ENCODE measurements around the gene KLHL25.

The KLHL25 gene

DNA sequence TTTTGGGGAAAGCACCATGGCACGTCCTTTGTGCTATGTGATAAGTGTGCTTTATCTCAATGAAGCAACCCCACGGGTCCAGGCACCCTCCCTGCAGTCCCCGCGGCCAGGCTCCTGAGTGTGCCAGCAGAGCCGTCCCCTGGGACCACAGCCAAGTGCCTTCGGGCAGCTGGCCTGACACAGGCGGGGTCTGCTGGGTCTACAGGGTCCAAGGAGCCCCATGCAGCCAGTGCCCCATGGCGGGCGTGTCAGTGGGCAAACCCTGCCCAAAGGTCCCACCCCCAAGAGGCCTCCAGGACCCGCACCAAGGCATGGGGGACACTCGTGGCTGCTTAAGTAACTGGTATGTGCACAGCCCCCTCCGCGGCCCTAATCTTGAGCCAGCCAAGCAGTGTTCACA, 35.3 kb downstream of the KLHL25 start:
- TF ChIP-seq, protein P1, sequence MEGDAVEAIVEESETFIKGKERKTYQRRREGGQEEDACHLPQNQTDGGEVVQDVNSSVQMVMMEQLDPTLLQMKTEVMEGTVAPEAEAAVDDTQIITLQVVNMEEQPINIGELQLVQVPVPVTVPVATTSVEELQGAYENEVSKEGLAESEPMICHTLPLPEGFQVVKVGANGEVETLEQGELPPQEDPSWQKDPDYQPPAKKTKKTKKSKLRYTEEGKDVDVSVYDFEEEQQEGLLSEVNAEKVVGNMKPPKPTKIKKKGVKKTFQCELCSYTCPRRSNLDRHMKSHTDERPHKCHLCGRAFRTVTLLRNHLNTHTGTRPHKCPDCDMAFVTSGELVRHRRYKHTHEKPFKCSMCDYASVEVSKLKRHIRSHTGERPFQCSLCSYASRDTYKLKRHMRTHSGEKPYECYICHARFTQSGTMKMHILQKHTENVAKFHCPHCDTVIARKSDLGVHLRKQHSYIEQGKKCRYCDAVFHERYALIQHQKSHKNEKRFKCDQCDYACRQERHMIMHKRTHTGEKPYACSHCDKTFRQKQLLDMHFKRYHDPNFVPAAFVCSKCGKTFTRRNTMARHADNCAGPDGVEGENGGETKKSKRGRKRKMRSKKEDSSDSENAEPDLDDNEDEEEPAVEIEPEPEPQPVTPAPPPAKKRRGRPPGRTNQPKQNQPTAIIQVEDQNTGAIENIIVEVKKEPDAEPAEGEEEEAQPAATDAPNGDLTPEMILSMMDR (IDR thresholded peaks at IDR 0.05), result no peak

DNA sequence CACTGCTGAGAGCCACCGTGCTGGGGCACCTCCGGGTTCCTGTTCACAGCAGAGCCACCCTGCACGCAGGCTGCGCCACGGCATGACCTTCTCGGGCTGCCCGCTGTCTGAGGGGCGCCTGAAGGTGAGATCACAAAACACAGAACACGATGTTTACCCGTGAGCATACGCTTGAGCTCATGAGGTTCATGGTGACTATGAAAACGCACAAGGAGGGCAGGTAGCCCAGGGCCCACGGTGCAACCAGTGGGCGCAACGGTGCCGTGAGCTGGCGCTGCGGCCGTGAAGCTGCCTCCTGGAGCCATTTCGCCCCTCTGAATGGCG, 36.1 kb downstream of the KLHL25 start:
- TF ChIP-seq, protein P1 (IDR thresholded peaks at IDR 0.05), result no peak

DNA sequence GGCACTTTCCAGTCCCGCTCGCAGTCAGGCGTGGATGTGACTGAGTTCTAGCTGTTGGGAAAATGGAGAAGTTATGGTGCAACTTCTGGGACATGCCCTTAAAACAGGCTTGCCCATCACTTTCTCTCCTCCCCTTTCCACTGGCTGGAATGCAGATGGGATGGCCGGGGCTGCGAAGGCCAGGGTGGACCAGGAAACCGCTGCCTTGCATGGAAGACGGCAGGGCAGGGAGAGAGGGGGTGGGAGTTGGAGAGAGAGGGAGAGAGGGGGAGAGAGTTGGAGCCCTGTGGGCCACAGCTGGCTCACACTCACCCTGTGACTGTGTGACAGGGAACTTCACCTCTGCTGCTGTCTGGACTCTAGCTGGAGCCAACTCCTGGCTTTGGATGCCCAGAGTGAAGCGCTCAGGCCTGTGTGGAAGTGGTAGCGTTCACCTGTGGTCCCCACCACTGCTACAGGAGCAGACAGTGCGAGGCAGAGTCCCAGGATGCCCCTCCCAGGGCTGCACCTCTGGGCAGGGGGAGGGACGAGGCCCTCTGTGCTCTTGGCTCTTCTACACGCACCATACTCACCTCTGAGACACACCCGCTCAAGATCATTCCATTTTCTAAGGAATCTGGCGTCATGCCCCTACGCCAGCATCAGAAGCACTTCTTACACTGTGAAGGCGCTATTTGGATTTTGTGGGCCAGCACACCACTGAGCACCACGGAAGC, 36.6 kb downstream of the KLHL25 start:
- TF ChIP-seq, protein P1 (IDR thresholded peaks at IDR 0.05), result no peak

DNA sequence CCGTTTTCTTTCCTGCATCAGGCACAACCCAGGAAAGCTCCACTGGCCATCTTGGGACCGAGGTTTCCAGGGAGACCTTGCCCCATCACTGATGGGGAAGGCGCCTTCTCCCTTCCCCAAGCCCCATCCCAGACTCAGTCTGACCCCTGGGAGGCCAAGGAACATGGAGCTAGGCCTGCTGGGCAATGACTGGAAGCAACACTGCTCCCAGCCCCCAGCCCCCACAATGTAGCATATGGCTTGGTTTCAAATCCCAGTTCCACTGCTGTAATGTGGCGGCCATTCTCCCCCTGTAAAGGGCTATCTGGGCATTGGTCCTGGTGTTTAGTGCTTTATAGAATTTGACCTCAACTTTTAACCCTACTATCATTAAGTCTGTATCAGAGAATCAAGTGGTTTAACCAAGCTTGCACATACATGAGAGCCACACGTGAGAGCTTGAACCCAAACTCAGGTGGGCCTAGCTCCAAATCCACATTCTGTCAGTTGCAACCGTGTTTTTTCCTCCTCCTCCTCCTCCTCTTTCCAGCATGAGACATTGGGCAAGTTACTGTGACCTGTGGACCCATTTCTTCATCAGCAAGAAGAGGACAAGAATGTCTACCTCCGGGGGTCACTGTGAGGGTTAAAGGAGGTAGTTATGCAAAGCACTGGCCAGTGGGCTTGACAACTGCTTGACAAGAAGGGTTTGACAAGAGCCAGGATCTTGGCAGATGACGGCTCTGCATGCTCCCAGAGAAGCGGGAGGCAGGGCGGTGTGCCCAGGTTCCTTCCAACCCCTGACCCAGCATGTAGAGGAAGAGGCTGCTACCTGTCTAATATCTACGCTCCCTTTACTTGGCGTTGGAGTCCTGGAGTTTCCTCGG, 37.4 kb downstream of the KLHL25 start:
- TF ChIP-seq, protein P1 (IDR thresholded peaks at IDR 0.05), result no peak

DNA sequence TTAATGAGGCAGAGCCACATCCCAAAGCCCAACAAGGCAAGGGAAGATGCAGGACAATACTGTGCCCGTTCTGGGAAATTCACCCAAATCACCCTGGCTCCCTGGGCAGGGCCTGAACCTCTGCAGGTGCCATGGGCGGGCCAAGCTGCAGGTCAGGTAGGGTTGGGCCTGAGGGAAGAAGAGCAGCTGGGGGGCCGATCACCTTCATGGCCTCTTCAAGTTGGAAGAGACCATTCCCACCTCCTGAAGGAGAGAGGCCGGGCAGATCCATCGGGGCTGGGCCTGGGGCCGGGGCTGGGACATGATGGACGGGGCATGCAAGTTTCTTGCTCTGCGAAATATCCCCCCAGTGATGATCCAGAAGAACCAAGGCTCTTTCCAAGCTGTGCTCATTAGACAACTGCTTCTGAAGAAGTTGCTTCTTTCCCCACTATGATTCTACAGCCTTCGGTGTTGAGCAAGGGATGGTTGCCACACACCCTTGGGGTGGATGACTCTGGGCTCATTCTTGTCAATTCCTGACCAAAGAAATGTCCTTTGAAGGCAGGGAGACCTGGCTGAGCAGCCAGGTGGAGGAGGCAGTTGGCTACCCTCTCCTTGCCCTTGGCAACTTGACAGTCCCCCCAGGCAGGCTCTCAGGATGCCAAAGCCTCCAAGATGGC, 38.2 kb downstream of the KLHL25 start:
- TF ChIP-seq, protein P1 (IDR thresholded peaks at IDR 0.05), result no peak

DNA sequence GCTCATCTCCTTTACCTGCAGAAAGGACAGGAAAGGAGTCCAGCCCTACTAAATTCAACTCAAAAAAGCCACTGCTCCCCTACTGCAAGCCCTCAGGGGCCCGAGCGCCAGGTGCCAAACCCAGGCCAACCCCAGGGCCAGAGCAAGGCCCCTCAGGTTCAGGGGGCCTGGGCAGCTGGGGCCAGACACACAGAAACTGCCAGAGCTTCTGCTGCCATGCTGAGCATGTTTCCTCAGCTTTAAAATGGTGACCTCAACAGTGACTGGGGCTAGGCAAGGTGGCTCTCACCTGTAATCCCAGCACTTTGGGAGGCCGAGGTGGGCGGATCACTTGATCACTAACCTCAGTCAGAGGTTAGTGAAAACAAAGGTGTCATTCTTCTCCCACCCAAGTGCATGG, 38.8 kb downstream of the KLHL25 start:
- TF ChIP-seq, protein P1 (IDR thresholded peaks at IDR 0.05), result no peak

DNA sequence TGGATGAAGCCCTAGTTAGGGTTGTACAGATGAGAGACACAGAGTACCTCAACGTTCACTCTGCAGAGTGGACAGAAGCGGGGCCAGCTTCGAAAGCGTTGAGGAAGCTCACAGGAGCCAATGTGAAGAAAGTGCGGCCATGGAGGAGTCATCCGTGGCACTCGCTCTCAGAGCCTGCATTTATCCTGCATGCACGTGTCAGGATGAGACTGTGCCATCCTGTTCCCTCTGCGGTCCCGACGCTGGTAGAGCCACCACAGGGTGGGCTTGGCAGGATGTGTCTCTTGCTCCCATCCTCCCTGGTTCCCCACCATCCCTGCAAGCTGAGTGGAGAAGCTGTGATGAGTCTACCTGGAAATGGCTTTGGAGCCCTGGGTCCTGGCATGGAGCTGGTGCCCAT, 39.3 kb downstream of the KLHL25 start:
- TF ChIP-seq, protein P1 (IDR thresholded peaks at IDR 0.05), result no peak

All from LNCAP (cell line).